ENCODE measurements around the gene GABRG3. TPM values are rescaled to one million over a fixed set of nuclear protein-coding genes. Genes with fewer than 3 reads are reported as not detected.
"Not testable (repeated sequence)": the region's sequence is repeated elsewhere in the genome, so short reads cannot be mapped to it uniquely, and the experiment has no call there.

Gene GABRG3
- total and polyA plus RNA-seq, 2 experiments from 2014 or later, result 0.15 to 0.43 TPM

GRCh38 chr15:26983822-26984221 lies 12.8 kb downstream of the GABRG3 start:
- Histone ChIP-seq H3K4me2 (no peak overlapping the region), H3K79me2 (no peaks in the 10 kb centered on the region), H3K27ac (no peak overlapping the region), H2AFZ (no peak overlapping the region), H3K27me3 (no peaks in the 10 kb centered on the region), H4K20me1 (ENCODE audit: insufficient read depth, poor library complexity, severe bottlenecking) (no peaks in the 10 kb centered on the region), H3K4me1 (ENCODE audit: insufficient read depth) (no peaks in the 10 kb centered on the region), H3K4me3 (no peak overlapping the region), H3K9me2 (replicated peaks; ENCODE audit: insufficient read depth) (no peaks in the 10 kb centered on the region), H3K36me3 (replicated peaks; ENCODE audit: insufficient read depth, low read depth) (no peaks in the 10 kb centered on the region), H3K9me3 (ENCODE audit: low read depth) (no peaks in the 10 kb centered on the region)
- no peak for DNase-seq (ENCODE audit: low spot score)
- 90% methylated on average over 8 of the region's 8 CpGs for WGBS (ENCODE audit: low lambda C conversion rate, missing lambda C conversion rate)
- TF ChIP-seq CTCF (IDR thresholded peaks at IDR 0.05; ENCODE audit: poor library complexity) (no peak), EZH2 (IDR thresholded peaks at IDR 0.05; ENCODE audit: borderline replicate concordance) (no peak), EZH2phosphoT487 (IDR thresholded peaks at IDR 0.05; ENCODE audit: low read depth, severe bottlenecking, unreplicated experiment) (no peak)

GRCh38 chr15:26985050-26985449 lies 14.1 kb downstream of the GABRG3 start:
- Histone ChIP-seq H3K79me2 (no peaks in the 10 kb centered on the region), H3K9me2 (replicated peaks; ENCODE audit: insufficient read depth) (no peaks in the 10 kb centered on the region), H3K9me3 (ENCODE audit: low read depth) (no peaks in the 10 kb centered on the region), H3K27ac (no peak overlapping the region), H3K27me3 (no peaks in the 10 kb centered on the region), H3K36me3 (replicated peaks; ENCODE audit: insufficient read depth, low read depth) (no peaks in the 10 kb centered on the region), H3K4me1 (ENCODE audit: insufficient read depth) (no peaks in the 10 kb centered on the region), H4K20me1 (ENCODE audit: insufficient read depth, poor library complexity, severe bottlenecking) (no peaks in the 10 kb centered on the region), H3K4me3 (no peak overlapping the region), H2AFZ (no peak overlapping the region), H3K4me2 (no peak overlapping the region)
- 95% methylated on average over 4 of the region's 4 CpGs for WGBS (ENCODE audit: low lambda C conversion rate, missing lambda C conversion rate)
- no peak for DNase-seq (ENCODE audit: low spot score)
- TF ChIP-seq EZH2 (IDR thresholded peaks at IDR 0.05; ENCODE audit: borderline replicate concordance) (no peak), CTCF (IDR thresholded peaks at IDR 0.05; ENCODE audit: poor library complexity) (no peak), EZH2phosphoT487 (IDR thresholded peaks at IDR 0.05; ENCODE audit: low read depth, severe bottlenecking, unreplicated experiment) (no peak)

- Histone ChIP-seq H3K27me3 (no peaks in the 10 kb centered on the region), H3K36me3 (replicated peaks; ENCODE audit: insufficient read depth, low read depth) (no peaks in the 10 kb centered on the region), H3K4me1 (ENCODE audit: insufficient read depth) (no peaks in the 10 kb centered on the region), H3K4me2 (no peak overlapping the region), H2AFZ (no peak overlapping the region), H3K9me2 (replicated peaks; ENCODE audit: insufficient read depth) (no peaks in the 10 kb centered on the region), H3K4me3 (no peak overlapping the region), H3K27ac (no peak overlapping the region), H3K9me3 (ENCODE audit: low read depth) (no peaks in the 10 kb centered on the region), H3K79me2 (no peaks in the 10 kb centered on the region), H4K20me1 (ENCODE audit: insufficient read depth, poor library complexity, severe bottlenecking) (no peaks in the 10 kb centered on the region)
- TF ChIP-seq CTCF (IDR thresholded peaks at IDR 0.05; ENCODE audit: poor library complexity) (no peak), EZH2phosphoT487 (IDR thresholded peaks at IDR 0.05; ENCODE audit: low read depth, severe bottlenecking, unreplicated experiment) (no peak)
- WGBS (ENCODE audit: low lambda C conversion rate, missing lambda C conversion rate), result 98% methylated on average over 2 of the region's 2 CpGs
- DNase-seq (ENCODE audit: low spot score), result no peak
Observed at GRCh38 chr15:26996250-26996649, 25.3 kb downstream of the GABRG3 start.

- not testable (repeated sequence) for H3K27me3 ChIP-seq; H3K27ac ChIP-seq; H4K20me1 ChIP-seq (ENCODE audit: insufficient read depth, poor library complexity, severe bottlenecking); H3K4me3 ChIP-seq; H3K4me2 ChIP-seq; H3K4me1 ChIP-seq (ENCODE audit: insufficient read depth); H3K9me2 ChIP-seq (replicated peaks; ENCODE audit: insufficient read depth); H2AFZ ChIP-seq; H3K9me3 ChIP-seq (ENCODE audit: low read depth); H3K79me2 ChIP-seq; DNase-seq (ENCODE audit: low spot score); H3K36me3 ChIP-seq (replicated peaks; ENCODE audit: insufficient read depth, low read depth)
- 86% methylated on average over 2 of the region's 4 CpGs for WGBS (ENCODE audit: low lambda C conversion rate, missing lambda C conversion rate)
Observed at GRCh38 chr15:27003003-27003402, 32.0 kb downstream of the GABRG3 start.

GRCh38 chr15:27004226-27004625 lies 33.2 kb downstream of the GABRG3 start:
- WGBS (ENCODE audit: low lambda C conversion rate, missing lambda C conversion rate), result 94% methylated on average over 9 of the region's 24 CpGs
- not testable (repeated sequence) for H2AFZ ChIP-seq; H3K9me3 ChIP-seq (ENCODE audit: low read depth); H3K4me3 ChIP-seq; H3K27me3 ChIP-seq; H3K36me3 ChIP-seq (replicated peaks; ENCODE audit: insufficient read depth, low read depth); H3K27ac ChIP-seq; H3K9me2 ChIP-seq (replicated peaks; ENCODE audit: insufficient read depth); H3K79me2 ChIP-seq; H3K4me2 ChIP-seq; H3K4me1 ChIP-seq (ENCODE audit: insufficient read depth); DNase-seq (ENCODE audit: low spot score); H4K20me1 ChIP-seq (ENCODE audit: insufficient read depth, poor library complexity, severe bottlenecking)
